GM10266 (cell line): ENCODE measurements around the gene WDR37.

Experiments
- DNase-seq: peaks from one replicate; pipeline ENCODE4 v3.0.0; 2012; ENCODE audit errors: extremely low spot score
- CTCF ChIP-seq: IDR thresholded peaks from 2 replicates; pipeline ENCODE4 v1.5.1; 2012; ENCODE audit warnings: mild to moderate bottlenecking, low read depth; ENCODE audit not compliant: control insufficient read depth, insufficient read depth; ENCODE audit errors: missing control alignments

Gene WDR37

GRCh38 chr10:1015688-1016087 is 40.5 kb upstream of the WDR37 start:
- no peak for DNase-seq
- no peak for TF ChIP-seq CTCF

GRCh38 chr10:1019362-1019761 is 36.8 kb upstream of the WDR37 start:
- no peak for DNase-seq
- no peak for TF ChIP-seq CTCF

- DNase-seq: no peak
- TF ChIP-seq CTCF: no peak
These were observed 35.7 kb upstream of the WDR37 start for GRCh38 chr10:1020460-1020859.

- TF ChIP-seq CTCF: no peak
- no peak for DNase-seq
These were observed 35.2 kb upstream of the WDR37 start for GRCh38 chr10:1020958-1021357.

- no peak for TF ChIP-seq CTCF
- no peak for DNase-seq
These were observed 33.8 kb upstream of the WDR37 start for GRCh38 chr10:1022413-1022812.

GRCh38 chr10:1024103-1024502 is 32.1 kb upstream of the WDR37 start:
- no peak for DNase-seq
- no peak for TF ChIP-seq CTCF

GRCh38 chr10:1025683-1026082 is 30.5 kb upstream of the WDR37 start, which contains the start of gene IDI2:
Gene IDI2, minus strand, starts transcription at chr10:1025859. Its CDS starts 1,136 bp downstream, at chr10:1024723.
- TF ChIP-seq CTCF: no peak

More at GRCh38 chr10:1025683-1026082, 30.5 kb upstream of the WDR37 start, which contains the start of gene IDI2:
- DNase-seq: no peak
